Measurements from ENCODE around the gene STEAP4.

DNA sequence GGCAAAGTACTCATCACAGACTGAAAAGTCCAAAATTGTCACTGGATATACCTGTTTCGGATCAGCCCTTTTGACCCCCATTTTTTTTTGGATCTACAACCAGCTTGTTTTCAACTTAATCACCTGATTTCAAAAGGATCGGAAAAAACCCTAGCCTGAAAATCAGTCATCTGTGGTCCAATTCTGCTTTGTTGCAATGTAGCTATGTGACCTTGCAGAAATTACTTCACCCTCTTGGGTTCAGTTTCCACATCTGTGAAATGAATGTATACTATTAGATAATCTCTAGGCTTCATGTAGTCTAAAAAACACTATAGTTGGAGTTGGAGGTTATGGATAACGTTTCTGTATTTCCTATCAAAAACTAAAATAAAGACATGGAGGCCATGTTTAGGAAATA, 37.1 kb downstream of the STEAP4 start:
- no peak for TF ChIP-seq EP300 (IDR thresholded peaks at IDR 0.05; ENCODE audit: low read depth)
- TF ChIP-seq, protein P1, sequence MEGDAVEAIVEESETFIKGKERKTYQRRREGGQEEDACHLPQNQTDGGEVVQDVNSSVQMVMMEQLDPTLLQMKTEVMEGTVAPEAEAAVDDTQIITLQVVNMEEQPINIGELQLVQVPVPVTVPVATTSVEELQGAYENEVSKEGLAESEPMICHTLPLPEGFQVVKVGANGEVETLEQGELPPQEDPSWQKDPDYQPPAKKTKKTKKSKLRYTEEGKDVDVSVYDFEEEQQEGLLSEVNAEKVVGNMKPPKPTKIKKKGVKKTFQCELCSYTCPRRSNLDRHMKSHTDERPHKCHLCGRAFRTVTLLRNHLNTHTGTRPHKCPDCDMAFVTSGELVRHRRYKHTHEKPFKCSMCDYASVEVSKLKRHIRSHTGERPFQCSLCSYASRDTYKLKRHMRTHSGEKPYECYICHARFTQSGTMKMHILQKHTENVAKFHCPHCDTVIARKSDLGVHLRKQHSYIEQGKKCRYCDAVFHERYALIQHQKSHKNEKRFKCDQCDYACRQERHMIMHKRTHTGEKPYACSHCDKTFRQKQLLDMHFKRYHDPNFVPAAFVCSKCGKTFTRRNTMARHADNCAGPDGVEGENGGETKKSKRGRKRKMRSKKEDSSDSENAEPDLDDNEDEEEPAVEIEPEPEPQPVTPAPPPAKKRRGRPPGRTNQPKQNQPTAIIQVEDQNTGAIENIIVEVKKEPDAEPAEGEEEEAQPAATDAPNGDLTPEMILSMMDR (IDR thresholded peaks at IDR 0.05), result no peak
